Fibroblast of lung (primary cell): ENCODE measurements around the gene RAPGEF4.

Experiments
- CTCF ChIP-seq, 2 donors: IDR thresholded peaks in 1 of 2; conservative IDR thresholded peaks in 1 of 2; 1 replicate in 1 of 2; 2 replicates in 1 of 2; pipeline ENCODE4 v1.5.1; 2011 to 2012; ENCODE audit warnings: low read length in 2 of 2, control low read depth in 1 of 2, inconsistent platforms in 1 of 2, low read depth in 1 of 2, mild to moderate bottlenecking in 1 of 2
- EZH2 ChIP-seq: IDR thresholded peaks from 2 replicates; pipeline ENCODE4 v1.5.1; 2012; ENCODE audit warnings: low read length, control low read depth, mild to moderate bottlenecking; ENCODE audit errors: missing control alignments

- TF ChIP-seq CTCF (conservative IDR thresholded peaks at IDR 0.05 in 1 of 2, IDR thresholded peaks at IDR 0.05 in 1 of 2; ENCODE audit: low read depth in 1 of 2, low read length in 2 of 2) (peak; percentile 89 to 92), EZH2 (no peak)
Measured at GRCh38 chr2:172806493-172806892, 70.8 kb downstream of the RAPGEF4 start.
